Measurements from ENCODE around the gene TNFSF10. TPM values are rescaled to one million over a fixed set of nuclear protein-coding genes. Genes with fewer than 3 reads are reported as not detected.
A peak's percentile ranks its signal among the peaks of the same experiment; 100 is the strongest.
"Not testable (repeated sequence)": the region's sequence is repeated elsewhere in the genome, so short reads cannot be mapped to it uniquely, and the experiment has no call there.

The TNFSF10 gene
- polyA plus RNA-seq = 33.5 TPM

DNA sequence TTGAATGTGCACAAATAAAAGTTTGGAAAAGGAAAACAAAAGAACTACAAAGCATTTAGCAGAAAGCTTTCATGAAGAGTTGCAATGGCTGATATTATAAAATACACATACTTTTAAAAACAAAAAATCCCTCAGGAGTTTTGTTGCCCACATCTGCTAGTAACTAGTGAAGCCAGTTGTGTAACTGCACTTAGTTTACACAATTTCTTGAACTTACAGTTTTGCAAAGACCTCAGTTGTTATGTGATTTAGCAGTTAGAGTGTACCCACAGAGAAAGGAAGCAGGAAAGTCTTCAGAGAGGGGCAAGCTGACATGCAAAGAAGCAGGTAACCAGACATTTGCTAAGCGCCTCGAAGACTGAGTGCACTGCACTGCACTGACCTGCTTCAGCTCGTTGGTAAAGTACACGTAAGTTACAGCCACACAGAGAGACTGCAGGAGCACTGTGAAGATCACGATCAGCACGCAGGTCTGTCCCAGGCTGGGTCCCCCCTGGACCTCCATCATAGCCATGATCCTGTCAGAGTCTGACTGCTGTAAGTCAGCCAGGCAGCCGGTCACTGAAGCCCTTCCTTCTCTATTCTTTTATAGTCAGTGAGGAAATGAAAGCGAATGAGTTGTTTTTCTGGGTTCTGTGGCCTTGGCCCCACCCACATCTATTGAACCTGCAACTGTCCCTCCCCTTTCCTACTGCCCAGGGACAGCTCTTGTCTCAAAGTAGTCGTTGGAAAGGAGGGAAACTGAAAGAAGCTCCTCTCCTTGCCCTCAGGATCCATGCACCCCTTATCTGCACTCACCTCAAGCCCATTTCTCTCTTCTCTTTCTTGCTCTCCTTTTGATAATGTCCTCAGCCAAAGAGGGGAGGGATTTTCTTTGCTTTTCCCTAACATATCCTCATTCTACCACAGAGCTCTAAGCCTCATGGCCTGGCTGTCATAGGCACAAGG lies at the start of gene TNFSF10:
TSS of gene TNFSF10 (minus strand) at position 560 of the 948 bp plus-strand sequence. CDS start at position 514, 46 bp downstream.
- Mint-ChIP-seq H3K4me3 (peak within 1 kb of the TSS; percentile 95 to 98 (median 96)), H3K27ac (peak within 1 kb of the TSS; percentile 52 to 96 (median 84)), H3K9me3 (no peaks in the 10 kb centered on the region), H3K27me3 (no peaks in the 10 kb centered on the region), H3K36me3 (peaks cover 2% of the 10 kb centered on the region), H3K4me1 (peaks cover 27 to 42% (median 35%) of the 10 kb centered on the region in 3 donors)

DNA sequence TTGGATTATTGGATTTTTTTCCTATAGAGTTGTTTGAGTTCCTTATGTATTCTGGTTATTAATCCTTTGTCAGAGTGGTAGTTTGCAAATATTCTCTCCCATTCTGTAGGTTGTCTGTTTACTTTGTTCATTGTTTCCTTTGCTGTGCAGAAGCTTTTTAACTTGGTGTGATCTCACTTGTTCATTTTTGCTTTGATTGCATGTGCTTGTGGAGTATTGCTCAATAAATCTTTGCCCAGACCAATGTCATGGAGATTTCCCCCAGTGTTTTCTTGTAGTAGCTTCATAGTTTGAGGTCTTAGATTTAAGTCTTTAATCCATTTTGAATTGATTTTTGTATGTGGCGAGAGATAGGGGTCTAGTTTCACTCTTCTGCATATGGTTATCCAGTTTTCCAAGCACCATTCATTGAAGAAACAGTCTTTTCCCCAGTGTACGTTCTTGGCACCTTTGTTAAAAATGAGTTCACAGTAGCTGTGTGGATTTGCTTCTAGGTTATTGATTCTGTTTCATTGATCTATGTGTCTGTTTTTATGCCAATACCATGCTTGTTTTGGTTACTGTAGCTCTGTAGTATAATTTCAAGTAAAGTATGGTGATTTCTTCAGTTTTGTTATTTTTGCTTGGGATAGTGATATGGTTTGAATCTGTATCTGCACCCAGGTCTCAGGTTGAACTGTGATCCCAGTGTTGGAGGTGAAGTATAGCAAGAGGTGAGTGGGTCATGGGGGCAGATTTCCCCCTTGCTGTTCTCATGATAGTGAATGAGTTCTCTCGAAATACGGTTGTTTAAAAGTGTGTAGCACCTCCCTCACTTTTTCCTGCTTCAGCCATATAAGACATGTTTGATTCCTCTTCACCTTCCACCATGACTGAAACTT lies 46.1 kb upstream of the TNFSF10 start:
- Mint-ChIP-seq H3K27ac (no peak overlapping the region), H3K4me3 (no peak overlapping the region), H3K27me3 (peaks cover 2% of the 10 kb centered on the region), H3K9me3 (peaks cover 0 to 6% (median 5%) of the 10 kb centered on the region in 3 donors), H3K36me3 (peaks cover 1% of the 10 kb centered on the region), H3K4me1 (peaks cover 0 to 10% (median 7%) of the 10 kb centered on the region in 3 donors)

DNA sequence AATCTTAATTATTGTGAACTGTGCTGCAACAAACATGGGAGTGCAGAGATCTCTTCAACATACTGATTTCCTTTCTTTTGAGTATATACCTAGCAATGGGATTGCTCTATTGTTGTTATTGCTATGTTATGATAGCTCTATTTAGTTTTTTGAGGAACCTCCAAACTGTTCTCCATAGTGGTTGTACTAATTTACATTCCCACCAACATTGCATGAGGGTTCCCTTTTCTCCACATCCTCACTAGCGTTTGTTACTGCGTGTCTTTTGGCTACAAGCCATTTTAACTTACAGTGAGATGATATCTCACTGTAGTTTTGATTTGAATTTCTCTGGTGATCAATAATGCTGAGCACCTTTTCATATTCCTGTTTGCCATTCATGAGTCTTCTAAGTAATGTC lies 45.5 kb upstream of the TNFSF10 start:
- Mint-ChIP-seq H3K36me3 (no peaks in the 10 kb centered on the region), H3K27ac (no peak overlapping the region), H3K9me3 (peaks cover 0 to 6% (median 5%) of the 10 kb centered on the region in 3 donors), H3K4me3 (no peak overlapping the region), H3K4me1 (peaks cover 2 to 14% (median 7%) of the 10 kb centered on the region in 3 donors), H3K27me3 (peaks cover 2% of the 10 kb centered on the region)

DNA sequence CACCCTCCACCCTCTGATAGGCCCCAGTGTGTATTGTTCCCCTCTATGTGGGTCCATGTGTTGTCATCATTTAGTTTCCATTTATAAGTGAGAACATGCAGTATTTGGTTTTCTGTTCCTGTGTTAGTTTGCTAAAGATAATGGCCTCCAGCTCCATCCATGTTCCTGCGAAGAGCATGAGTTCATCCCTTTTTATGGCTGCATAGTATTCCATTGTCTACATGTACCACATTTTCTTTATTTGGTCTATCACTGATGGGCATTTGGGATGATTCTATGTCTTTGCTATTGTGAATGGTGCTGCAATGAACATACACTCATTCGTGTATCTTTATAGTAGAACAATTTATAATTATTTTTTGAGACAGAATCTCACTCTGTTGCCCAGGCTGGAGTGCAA lies 43.6 kb upstream of the TNFSF10 start:
- H3K4me3 Mint-ChIP-seq, H3K27me3 Mint-ChIP-seq, H3K36me3 Mint-ChIP-seq, H3K9me3 Mint-ChIP-seq: not testable (repeated sequence)
- peaks cover 13 to 28% (median 16%) of the 10 kb centered on the region in 3 donors for H3K4me1 Mint-ChIP-seq
- peak overlapping the region in 1 of 3 donors; percentile 59 for H3K27ac Mint-ChIP-seq

DNA sequence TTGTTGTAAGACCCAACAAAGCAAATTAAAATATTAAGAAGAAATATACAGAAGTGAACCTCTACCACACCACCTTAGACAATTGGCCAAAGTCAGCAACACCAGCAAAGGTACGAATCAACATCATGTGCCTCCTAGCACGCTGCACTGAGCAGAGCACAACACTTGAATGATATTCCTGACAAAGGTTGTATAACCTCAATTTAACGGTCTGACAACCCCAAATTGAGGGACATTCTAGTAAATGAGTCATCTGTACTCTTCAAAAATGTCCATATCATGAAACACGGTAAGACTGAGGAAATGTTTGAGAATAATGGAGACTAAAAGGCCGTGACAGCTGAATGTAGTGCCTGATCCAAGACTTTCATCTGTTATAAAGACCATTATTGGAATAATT lies 41.3 kb upstream of the TNFSF10 start:
- Mint-ChIP-seq H3K4me3 (no peak overlapping the region), H3K4me1 (peaks cover 15 to 30% (median 16%) of the 10 kb centered on the region in 3 donors), H3K36me3 (no peaks in the 10 kb centered on the region), H3K27ac (no peak overlapping the region), H3K9me3 (no peaks in the 10 kb centered on the region), H3K27me3 (no peaks in the 10 kb centered on the region)

DNA sequence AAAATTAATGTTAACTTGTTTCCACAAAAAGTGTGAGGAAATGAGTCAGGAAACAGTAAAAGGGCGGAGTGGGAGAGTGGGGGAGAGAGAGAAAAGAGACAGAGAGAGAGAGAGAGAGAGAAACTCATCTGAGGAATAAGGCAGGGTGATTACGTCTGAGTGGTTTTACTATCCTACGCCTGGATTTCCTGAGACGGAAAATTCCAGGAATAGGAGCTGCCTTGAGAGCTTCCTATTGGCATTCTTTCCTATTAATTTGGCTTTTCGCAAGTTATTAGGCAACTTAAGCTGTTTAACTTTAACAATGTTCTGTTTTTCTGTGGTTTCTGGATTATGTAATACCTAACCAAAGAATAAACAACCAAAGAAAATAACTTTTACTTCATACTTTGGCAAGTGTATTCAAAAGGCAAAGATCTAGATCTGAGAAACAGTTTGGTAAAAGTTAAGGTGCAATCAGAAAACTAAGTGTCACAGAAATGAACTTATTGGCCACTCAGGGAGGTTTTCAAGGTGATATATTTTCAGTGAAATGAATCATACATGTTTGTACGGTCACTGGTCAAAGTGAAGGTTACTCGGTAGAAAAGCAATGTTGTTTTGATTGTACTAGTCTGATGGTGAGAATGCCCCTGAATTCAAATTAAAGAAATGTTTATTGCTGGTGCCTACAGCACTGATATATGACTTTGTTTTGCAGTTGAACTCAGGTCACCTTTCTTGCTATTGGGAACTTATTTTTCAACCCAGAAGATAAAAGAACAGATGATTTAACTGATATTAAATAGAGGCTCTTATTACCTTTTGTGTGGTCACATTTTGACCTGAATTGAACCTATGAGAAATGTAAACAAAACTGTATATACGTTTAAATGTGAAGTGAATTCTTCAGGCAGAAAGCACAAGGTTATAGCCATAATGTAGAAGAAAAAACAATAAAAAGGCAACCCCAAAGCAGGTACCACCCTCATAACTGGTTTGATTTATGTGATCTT lies 39.9 kb upstream of the TNFSF10 start:
- H3K27ac Mint-ChIP-seq = peak overlapping the region in 1 of 3 donors; percentile 22
- no peaks in the 10 kb centered on the region for H3K27me3 Mint-ChIP-seq
- no peaks in the 10 kb centered on the region for H3K36me3 Mint-ChIP-seq
- no peaks in the 10 kb centered on the region for H3K9me3 Mint-ChIP-seq
- peak overlapping the region in 3 of 4 donors; percentile 54 to 90 (median 56) for H3K4me3 Mint-ChIP-seq
- H3K4me1 Mint-ChIP-seq = peaks cover 10 to 20% (median 15%) of the 10 kb centered on the region in 3 donors

DNA sequence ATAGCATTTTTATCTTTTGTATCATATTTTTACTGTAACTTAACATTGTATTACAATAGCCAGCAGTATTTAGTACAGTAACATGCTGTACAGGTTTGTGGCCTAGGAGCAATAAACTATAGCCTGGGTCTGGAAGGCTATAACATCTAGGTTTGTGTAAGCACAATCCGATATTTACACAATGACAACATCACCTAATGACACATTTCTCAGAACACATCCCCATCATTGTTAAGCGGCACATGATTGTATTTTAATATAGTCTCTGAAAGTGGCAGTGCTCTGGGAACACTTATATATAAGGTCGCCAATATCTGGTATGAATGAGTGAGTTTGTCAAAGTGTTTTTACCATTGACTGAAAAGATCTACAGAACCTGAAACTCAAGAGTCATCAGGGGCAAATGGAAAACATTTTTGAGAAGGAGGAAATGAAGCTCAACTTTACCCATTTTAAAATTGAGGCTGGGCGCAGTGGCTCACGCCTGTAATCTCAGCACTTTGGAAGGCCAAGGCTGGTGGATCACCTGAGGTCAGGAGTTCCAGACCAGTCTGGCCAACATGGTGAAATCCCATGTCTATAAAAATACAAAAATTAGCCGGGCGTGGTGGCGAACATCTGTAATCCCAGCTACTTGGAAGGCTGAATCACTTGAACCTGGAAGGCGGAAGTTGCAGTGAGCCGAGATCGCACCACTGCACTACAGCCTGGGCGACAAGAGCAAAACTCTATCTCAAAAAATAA lies 38.8 kb upstream of the TNFSF10 start:
- Mint-ChIP-seq H3K27me3 (no peaks in the 10 kb centered on the region), H3K9me3 (no peaks in the 10 kb centered on the region), H3K4me1 (peaks cover 10 to 20% (median 15%) of the 10 kb centered on the region in 3 donors), H3K36me3 (no peaks in the 10 kb centered on the region), H3K4me3 (peak overlapping the region; percentile 44 to 76 (median 64)), H3K27ac (no peak overlapping the region)

DNA sequence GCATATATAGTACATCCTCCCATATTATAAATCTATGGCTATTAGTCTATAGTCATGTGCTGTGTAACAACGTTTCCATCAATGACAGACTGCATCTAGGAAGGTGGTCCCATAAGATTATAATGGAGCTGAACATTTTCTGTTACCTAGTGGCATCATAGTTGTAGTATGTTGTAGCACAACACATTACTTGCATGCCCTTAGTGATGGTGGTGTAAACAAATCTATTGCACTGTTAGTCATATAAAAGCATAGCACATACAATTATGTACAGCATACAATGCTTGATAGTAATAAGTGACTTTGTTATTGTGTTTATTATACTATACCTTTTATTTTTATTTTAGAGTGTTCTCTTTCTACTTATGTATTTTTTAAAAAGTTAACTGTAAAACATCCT lies 37.4 kb upstream of the TNFSF10 start:
- no peaks in the 10 kb centered on the region for H3K27me3 Mint-ChIP-seq
- H3K9me3 Mint-ChIP-seq = no peaks in the 10 kb centered on the region
- peaks cover 10 to 20% (median 15%) of the 10 kb centered on the region in 3 donors for H3K4me1 Mint-ChIP-seq
- no peak overlapping the region for H3K27ac Mint-ChIP-seq
- H3K36me3 Mint-ChIP-seq = no peaks in the 10 kb centered on the region
- no peak overlapping the region for H3K4me3 Mint-ChIP-seq

DNA sequence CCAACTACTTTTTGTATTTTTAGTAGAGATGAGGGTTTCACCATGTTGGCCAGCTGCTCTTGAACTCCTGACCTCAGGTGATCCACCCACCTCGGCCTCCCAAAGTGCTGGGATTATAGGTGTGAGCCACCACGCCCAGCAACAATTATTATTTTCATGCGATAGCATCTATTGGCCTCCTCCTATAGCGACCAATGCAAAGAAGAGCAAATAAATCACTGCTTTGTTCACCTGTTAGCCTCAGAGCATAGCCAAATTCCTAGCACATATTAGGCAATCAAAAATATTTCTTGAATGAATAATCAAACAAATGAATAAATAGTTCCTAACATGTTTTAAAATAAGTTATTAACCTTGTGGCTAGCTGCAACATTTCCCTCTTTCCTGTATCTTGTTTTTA lies 36.8 kb upstream of the TNFSF10 start:
- Mint-ChIP-seq H3K27me3 (no peaks in the 10 kb centered on the region), H3K36me3 (no peaks in the 10 kb centered on the region), H3K4me1 (peaks cover 10 to 20% (median 15%) of the 10 kb centered on the region in 3 donors), H3K9me3 (no peaks in the 10 kb centered on the region), H3K27ac (no peak overlapping the region), H3K4me3 (peak overlapping the region in 1 of 4 donors; percentile 9)

DNA sequence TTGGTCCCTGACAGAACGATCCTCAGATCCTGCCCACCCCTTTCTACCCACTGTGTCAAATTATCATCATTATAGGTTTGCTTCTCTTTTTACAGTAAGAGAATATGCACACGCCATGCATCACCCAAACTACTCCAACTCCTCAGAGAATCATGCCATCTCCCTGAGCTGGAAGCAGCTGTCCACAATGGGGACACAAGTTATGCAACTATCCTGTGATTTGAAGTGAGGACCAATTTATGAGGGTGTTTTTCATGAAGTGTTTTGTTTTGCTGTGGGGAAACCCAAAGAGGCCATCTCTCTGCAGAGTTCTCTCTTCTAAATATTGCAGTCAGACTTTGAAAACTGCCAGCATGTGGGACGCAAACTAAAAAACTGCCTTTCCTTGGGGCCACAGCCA lies 35.8 kb upstream of the TNFSF10 start:
- H3K27me3 Mint-ChIP-seq = no peaks in the 10 kb centered on the region
- H3K4me3 Mint-ChIP-seq = no peak overlapping the region
- no peak overlapping the region for H3K27ac Mint-ChIP-seq
- H3K4me1 Mint-ChIP-seq = peaks cover 10 to 19% (median 15%) of the 10 kb centered on the region in 3 donors
- no peaks in the 10 kb centered on the region for H3K9me3 Mint-ChIP-seq
- no peaks in the 10 kb centered on the region for H3K36me3 Mint-ChIP-seq

DNA sequence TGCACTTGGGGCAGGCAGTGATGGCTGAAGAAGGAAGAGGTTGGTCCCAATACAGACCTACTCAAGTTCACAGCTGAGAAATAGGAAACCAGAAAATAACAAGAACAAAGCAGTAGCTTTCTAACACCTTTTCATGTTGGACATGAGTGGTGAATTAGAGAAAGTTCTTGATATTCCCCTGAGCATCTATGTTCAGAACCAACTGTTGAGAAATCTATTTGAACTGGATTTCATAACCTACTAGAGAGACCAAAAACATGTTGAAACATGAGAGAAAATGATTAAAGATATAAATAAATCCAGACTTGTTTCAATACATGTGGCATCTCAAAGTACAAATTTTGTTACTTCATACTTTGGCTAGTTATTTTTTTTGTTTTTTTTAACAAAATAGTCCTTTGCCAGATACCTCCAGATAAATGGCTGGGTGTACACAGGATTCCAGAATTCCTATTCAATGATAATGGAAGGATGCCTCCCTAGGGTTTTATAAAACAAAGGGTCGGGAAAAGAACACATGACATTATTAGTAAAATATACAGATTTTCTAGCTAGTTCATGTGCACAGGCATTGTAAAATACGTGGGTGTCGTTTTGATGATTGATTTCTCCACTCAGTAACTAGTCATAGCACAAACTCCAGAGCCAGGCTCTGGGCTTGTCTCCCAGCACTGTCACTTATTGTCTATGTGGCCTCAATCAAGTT lies 34.4 kb upstream of the TNFSF10 start:
- no peaks in the 10 kb centered on the region for H3K27me3 Mint-ChIP-seq
- no peak overlapping the region for H3K4me3 Mint-ChIP-seq
- H3K36me3 Mint-ChIP-seq = no peaks in the 10 kb centered on the region
- no peaks in the 10 kb centered on the region for H3K9me3 Mint-ChIP-seq
- peaks cover 4 to 8% (median 6%) of the 10 kb centered on the region in 3 donors for H3K4me1 Mint-ChIP-seq
- no peak overlapping the region for H3K27ac Mint-ChIP-seq

DNA sequence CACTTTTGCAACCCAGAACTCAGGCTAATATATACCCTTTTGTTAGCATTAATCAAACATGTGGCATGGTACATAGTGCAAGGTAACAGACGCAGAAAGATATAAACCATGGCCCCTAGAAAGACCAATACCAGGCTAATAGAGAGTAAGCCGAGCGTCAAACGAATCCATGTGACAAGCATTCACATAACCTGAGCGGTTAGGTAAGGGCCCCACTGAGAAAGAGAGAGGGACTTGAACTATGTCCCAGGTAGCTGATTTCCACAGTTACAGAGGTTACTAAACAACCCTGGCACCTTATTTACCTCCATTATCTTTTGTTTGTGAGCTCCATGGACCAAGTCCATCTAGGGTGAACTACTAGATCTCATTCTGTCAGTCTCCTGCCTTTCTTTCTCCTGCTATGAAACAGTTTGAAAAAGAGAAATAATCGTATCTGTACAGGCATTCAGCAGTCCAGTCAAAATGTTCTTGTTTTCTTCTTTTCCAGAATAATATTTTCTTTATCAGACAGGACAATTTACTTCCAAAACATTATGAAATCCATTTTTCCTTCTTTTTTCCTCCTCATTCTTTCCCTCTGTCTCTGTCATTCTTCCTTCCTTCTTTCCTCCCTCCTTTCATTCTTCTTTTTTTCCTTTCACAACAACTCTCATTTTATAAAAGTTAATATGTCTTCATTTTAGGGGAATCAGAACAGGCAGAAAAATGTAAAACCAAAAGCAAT lies 30.5 kb upstream of the TNFSF10 start:
- Mint-ChIP-seq H3K27me3 (no peaks in the 10 kb centered on the region), H3K9me3 (no peaks in the 10 kb centered on the region), H3K4me1 (no peaks in the 10 kb centered on the region), H3K27ac (no peak overlapping the region), H3K36me3 (no peaks in the 10 kb centered on the region), H3K4me3 (no peak overlapping the region)
